GM12891 (cell line): Measurements from ENCODE around the gene RASSF8.
A peak's percentile ranks its signal among the peaks of the same experiment; 100 is the strongest.

Experiments used
- DNase-seq: peaks from one replicate; pipeline ENCODE4 v3.0.0; 2011; ENCODE audit warnings: low spot score; ENCODE audit not compliant: insufficient read length
- FAIRE-seq: peaks from 2 replicates; lab custom pipeline; 2011; peaks lifted over from hg19 to GRCh38; lab: Jason Lieb, UNC
- PAX5 ChIP-seq: IDR thresholded peaks from 2 replicates; pipeline ENCODE4 v1.6.1; 2011; ENCODE audit warnings: low read length, moderate library complexity, mild to moderate bottlenecking; ENCODE audit not compliant: insufficient read depth, severe bottlenecking
- POLR2A ChIP-seq: IDR thresholded peaks from 2 replicates; pipeline ENCODE4 v1.6.1; 2011; ENCODE audit warnings: low read depth, low read length, control low read depth
- POLR2AphosphoS5 ChIP-seq: IDR thresholded peaks from 2 replicates; pipeline ENCODE4 v1.6.1; 2011; ENCODE audit warnings: low read depth, low read length, control low read depth
- POU2F2 ChIP-seq: IDR thresholded peaks from 2 replicates; pipeline ENCODE4 v1.6.1; 2011; ENCODE audit warnings: low read depth, mild to moderate bottlenecking, control low read depth, low read length, moderate library complexity
- SPI1 ChIP-seq: IDR thresholded peaks from 2 replicates; pipeline ENCODE4 v1.6.1; 2011; ENCODE audit warnings: low read depth, low read length, control low read depth
- TAF1 ChIP-seq: IDR thresholded peaks from 2 replicates; pipeline ENCODE4 v1.6.1; 2011; ENCODE audit warnings: low read depth, low read length, control low read depth

RASSF8 gene

GRCh38 chr12:26001530-26001929, 43.0 kb downstream of the RASSF8 start:
- TF ChIP-seq POLR2A (no peak), POU2F2 (no peak), SPI1 (no peak), POLR2AphosphoS5 (no peak), TAF1 (no peak), PAX5 (no peak)
- FAIRE-seq: no peak
- DNase-seq: no peak

GRCh38 chr12:26003065-26003464, 44.6 kb downstream of the RASSF8 start:
- TF ChIP-seq POLR2AphosphoS5 (no peak), POU2F2 (no peak)
- DNase-seq: no peak
- no peak for FAIRE-seq

- FAIRE-seq: no peak
- no peak for DNase-seq
- TF ChIP-seq SPI1 (no peak), PAX5 (no peak), POLR2AphosphoS5 (no peak), TAF1 (no peak), POLR2A (no peak), POU2F2 (no peak)
These were observed 49.1 kb downstream of the RASSF8 start for GRCh38 chr12:26007566-26007965.

GRCh38 chr12:26009593-26009992, 51.1 kb downstream of the RASSF8 start:
- TF ChIP-seq TAF1 (no peak), POU2F2 (no peak)
- no peak for FAIRE-seq
- no peak for DNase-seq

GRCh38 chr12:26010293-26010821, 51.9 kb downstream of the RASSF8 start:
- DNase-seq (no peak), FAIRE-seq (no peak)
- TF ChIP-seq POLR2AphosphoS5 (no peak), SPI1 (no peak), TAF1 (no peak), PAX5 (no peak), POU2F2 (no peak)

- no peak for FAIRE-seq
- no peak for TF ChIP-seq POU2F2
- TF ChIP-seq POLR2A: no peak
- TF ChIP-seq TAF1: no peak
- TF ChIP-seq PAX5: no peak
- no peak for TF ChIP-seq POLR2AphosphoS5
- no peak for TF ChIP-seq SPI1
- no peak for DNase-seq
These were observed 52.6 kb downstream of the RASSF8 start for GRCh38 chr12:26011099-26011498.

- DNase-seq (no peak), FAIRE-seq (no peak)
- TF ChIP-seq POU2F2: no peak
- no peak for TF ChIP-seq TAF1
- no peak for TF ChIP-seq SPI1
- no peak for TF ChIP-seq POLR2A
- TF ChIP-seq PAX5: no peak
- no peak for TF ChIP-seq POLR2AphosphoS5
These were observed 55.6 kb downstream of the RASSF8 start for GRCh38 chr12:26014085-26014484.

- TF ChIP-seq TAF1 (no peak), POU2F2 (no peak), POLR2AphosphoS5 (no peak), SPI1 (no peak), PAX5 (no peak)
- DNase-seq (no peak), FAIRE-seq (no peak)
These were observed 58.0 kb downstream of the RASSF8 start for GRCh38 chr12:26016516-26016915.

- DNase-seq (no peak), FAIRE-seq (peak; percentile 47)
- no peak for TF ChIP-seq POLR2AphosphoS5
- no peak for TF ChIP-seq TAF1
- TF ChIP-seq POLR2A: no peak
These were observed 59.2 kb downstream of the RASSF8 start for GRCh38 chr12:26017484-26018211.

- DNase-seq (no peak), FAIRE-seq (no peak)
- TF ChIP-seq PAX5: no peak
These were observed 60.4 kb downstream of the RASSF8 start for GRCh38 chr12:26018926-26019325.

GRCh38 chr12:26021534-26021933, 63.1 kb downstream of the RASSF8 start:
- DNase-seq: no peak
- FAIRE-seq: no peak
- no peak for TF ChIP-seq TAF1
- TF ChIP-seq PAX5: no peak
- no peak for TF ChIP-seq POLR2AphosphoS5
- no peak for TF ChIP-seq POLR2A
- no peak for TF ChIP-seq POU2F2
- TF ChIP-seq SPI1: no peak
